Right lobe of liver (tissue), 6 donors: Measurements from ENCODE around the gene PDZD7. TPM values are rescaled to one million over a fixed set of nuclear protein-coding genes. Genes with fewer than 3 reads are reported as not detected.

ENCODE experiments used
- ATAC-seq, 4 donors: fragments of 200-7000 bp; cut with Tn5 transposase; one replicate each; pipeline ENCODE4 v1.9.1; 2020; ENCODE audit warnings: mild to moderate bottlenecking in 4 of 4, moderate library complexity in 4 of 4
- DNase-seq, 3 donors: peaks; one replicate each; pipeline ENCODE4 v3.0.0-alpha.2; 2020
- H3K27ac ChIP-seq, 3 donors: fragments of 200-600 bp; one replicate each; pipeline ENCODE4 v1.8.0; 2022
- H3K27me3 ChIP-seq, 2 donors: fragments of 200-600 bp; one replicate each; pipeline ENCODE4 v1.8.0; 2022
- H3K36me3 ChIP-seq, 4 donors: fragments of 200-600 bp; sonication (generic) in 1 of 4; one replicate each; pipeline versions ENCODE4 v1.5.1 to v1.8.0; 2017 to 2022; ENCODE audit warnings: control low read depth in 1 of 4
- H3K4me1 ChIP-seq, 4 donors: fragments of 200-600 bp; sonication (generic) in 1 of 4; one replicate each; pipeline versions ENCODE4 v1.5.1 to v1.8.0; 2017 to 2022; ENCODE audit warnings: control low read depth in 1 of 4
- H3K4me3 ChIP-seq, 3 donors: fragments of 200-600 bp; one replicate each; pipeline ENCODE4 v1.8.0; 2022
- H3K9me3 ChIP-seq, 4 donors: fragments of 200-600 bp; sonication (generic) in 1 of 4; one replicate each; pipeline versions ENCODE4 v1.5.1 to v1.8.0; 2017 to 2022; ENCODE audit warnings: control low read depth in 1 of 4
- POLR2A ChIP-seq: fragments of 450-650 bp; IDR thresholded peaks from one replicate; pipeline ENCODE4 v1.6.1; 2017; ENCODE audit warnings: antibody characterized with exemption, mild to moderate bottlenecking
- WGBS: methylation state at CpG from one replicate; pipeline ENCODE4 v1.1.6; 2018; ENCODE audit warnings: low coverage, low lambda C conversion rate; ENCODE audit not compliant: insufficient coverage; ENCODE audit errors: missing lambda C conversion rate; 5-methylcytosine and 5-hydroxymethylcytosine counted together
- intact Hi-C, 2 donors: fragments of 100-400 bp; cut with DNase I; formaldehyde crosslinking; loops; one replicate each; pipeline versions ENCODE4 v1.11.2 to v1.14.1; 2022
- total RNA-seq, 6 experiments: library from RNA; depleted of rRNA in 2 of 6; stranded (reverse); fragments of >200 nt in 2 of 6; fragmentation: NEBNext Ultra II Directional in 3 of 6; extraction: Animal tissue kit (Norgen Biotek cat#: 25700) in 3 of 6; gene quantifications; one replicate each; pipeline versions ENCODE4 v1.1.0 to v1.2.4, GENCODE V29; 2016 to 2023
- TF ChIP-seq, protein P1 (sequence below), 4 donors: fragments of 200-600 bp in 3 of 4; fragments of 450-650 bp in 1 of 4; IDR thresholded peaks; one replicate each; pipeline versions ENCODE4 v1.5.1 to v1.8.0; 2016 to 2022; ENCODE audit warnings: antibody characterized with exemption in 4 of 4, mild to moderate bottlenecking in 2 of 4
- donor health status: DM: no; HTN: yes; CAD: no.
- donor health status: DM: no; HTN: no; CAD: no.
- donor health status: DM: no; HTN: no; CAD: no.
- donor health status: DM: no; HTN: yes; CAD: no.
- donor health status: DM: no; HTN: yes; CAD: no.

PDZD7 gene
- total RNA-seq, 6 experiments from 2014 or later: 0.15 to 0.50 (median 0.20) TPM; not detected in 1

DNA sequence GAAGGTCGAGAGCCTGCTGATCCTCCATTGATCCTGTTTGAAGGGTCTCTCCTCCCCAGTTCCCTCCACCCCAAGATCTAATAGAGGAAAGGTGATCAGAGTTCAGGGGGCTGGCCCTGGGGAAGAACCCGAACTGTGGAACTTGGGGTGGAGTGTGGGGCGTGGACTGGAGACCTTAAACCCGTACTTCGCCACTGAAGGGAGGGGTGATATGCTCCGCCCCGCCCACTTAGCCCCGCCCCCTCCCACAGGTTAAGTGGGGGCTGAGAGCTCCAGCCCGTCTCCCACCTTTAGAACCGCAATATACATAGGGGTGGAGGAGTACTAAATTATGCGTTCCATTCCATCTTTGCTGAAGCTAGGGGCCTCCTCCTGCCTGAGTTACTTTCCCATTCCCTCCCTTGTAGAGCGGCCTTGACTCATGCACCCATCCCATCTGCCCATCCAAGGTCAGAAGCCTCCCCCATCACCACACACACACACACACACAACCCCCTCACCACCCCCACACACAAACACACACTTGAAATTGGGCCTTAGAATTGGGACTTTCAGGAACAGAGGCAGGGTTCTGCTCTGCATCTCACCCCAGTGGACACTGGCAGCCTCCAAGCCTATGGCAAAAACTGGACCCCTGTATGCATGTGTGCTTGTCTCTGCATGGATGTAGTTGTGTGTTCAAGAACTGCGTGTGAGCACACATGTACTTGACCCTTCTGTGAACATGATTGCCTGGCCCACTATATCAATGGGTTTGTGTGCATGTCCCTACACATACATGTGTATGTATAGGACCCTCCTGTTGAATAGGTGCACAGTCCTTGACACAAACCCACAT lies 60.6 kb downstream of the PDZD7 start:
- Histone ChIP-seq H3K4me1 (peaks cover 0 to 27% (median 11%) of the 10 kb centered on the region in 4 donors), H3K27me3 (no peaks in the 10 kb centered on the region), H3K36me3 (peaks cover 0 to 24% (median 5%) of the 10 kb centered on the region in 4 donors), H3K27ac (peak overlapping the region in 2 of 3 donors; percentile 68 to 89), H3K9me3 (no peaks in the 10 kb centered on the region), H3K4me3 (peak overlapping the region; percentile 60 to 97 (median 90))
- 33% methylated on average over 3 of the region's 13 CpGs for WGBS
- intact Hi-C loops: no loop called here
- ATAC-seq (peak; percentile 65 to 82 (median 74)), DNase-seq (peak; percentile 77 to 94 (median 91))
- TF ChIP-seq POLR2A: no peak
- TF ChIP-seq, protein P1, sequence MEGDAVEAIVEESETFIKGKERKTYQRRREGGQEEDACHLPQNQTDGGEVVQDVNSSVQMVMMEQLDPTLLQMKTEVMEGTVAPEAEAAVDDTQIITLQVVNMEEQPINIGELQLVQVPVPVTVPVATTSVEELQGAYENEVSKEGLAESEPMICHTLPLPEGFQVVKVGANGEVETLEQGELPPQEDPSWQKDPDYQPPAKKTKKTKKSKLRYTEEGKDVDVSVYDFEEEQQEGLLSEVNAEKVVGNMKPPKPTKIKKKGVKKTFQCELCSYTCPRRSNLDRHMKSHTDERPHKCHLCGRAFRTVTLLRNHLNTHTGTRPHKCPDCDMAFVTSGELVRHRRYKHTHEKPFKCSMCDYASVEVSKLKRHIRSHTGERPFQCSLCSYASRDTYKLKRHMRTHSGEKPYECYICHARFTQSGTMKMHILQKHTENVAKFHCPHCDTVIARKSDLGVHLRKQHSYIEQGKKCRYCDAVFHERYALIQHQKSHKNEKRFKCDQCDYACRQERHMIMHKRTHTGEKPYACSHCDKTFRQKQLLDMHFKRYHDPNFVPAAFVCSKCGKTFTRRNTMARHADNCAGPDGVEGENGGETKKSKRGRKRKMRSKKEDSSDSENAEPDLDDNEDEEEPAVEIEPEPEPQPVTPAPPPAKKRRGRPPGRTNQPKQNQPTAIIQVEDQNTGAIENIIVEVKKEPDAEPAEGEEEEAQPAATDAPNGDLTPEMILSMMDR (IDR thresholded peaks at IDR 0.05): no peak

DNA sequence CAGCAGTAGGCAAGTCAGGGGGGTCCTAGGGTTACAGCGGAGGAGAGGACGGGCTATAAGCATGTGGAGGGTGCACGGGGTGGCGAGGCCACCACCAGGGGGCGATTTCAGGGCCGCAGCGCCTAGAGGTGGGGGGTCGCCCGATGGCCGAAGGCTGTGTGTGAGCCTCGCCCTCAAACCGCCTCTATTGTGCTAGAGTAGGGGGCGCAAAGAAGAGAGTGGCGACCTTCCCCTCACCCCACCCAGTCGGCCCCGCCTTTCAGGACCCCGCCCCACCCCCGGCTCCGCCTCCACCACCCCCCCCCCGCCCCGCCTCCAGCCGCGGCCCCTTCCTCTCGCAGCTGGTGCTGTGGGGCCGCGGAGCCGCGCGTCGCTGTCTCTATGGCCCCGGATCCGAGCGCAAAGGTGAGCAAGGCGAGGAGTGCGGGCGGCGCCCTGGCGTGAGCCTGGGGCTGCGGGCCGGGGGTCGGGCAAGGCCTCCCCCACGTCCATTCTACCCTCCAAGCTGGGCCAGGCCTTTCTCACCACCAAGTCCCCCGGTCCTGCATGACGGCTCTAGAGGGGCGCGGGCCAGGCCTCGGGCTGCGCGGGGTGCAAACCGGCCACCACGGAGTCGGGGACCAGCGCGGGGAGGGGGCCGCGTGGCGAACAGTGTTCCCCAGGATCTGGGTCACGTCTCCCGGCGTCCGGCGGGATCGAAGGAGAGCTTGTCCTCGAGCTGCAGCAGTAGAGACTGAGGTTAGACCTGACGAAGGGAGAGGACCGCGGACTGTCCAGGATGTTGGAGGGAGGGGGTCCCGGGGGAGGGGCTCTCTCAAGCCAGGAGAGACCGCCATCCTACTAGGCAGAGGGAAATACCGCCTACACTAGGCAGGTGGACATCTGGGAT lies 61.5 kb downstream of the PDZD7 start, which contains the start of gene SEMA4G:
SEMA4G (plus strand) TSS at position 318 of the 889 bp plus-strand sequence. CDS start 3,409 bp downstream, outside the sequence.
- intact Hi-C loops: no loop called here
- H3K9me3 ChIP-seq: no peaks in the 10 kb centered on the region
- no CpG with 5 or more reads among the region's 70 CpGs for WGBS
- H3K4me1 ChIP-seq: peaks cover 0 to 31% (median 11%) of the 10 kb centered on the region in 4 donors
- ATAC-seq: peak; percentile 51 to 60 (median 54)
- peak within 1 kb of the TSS in 2 of 3 donors; percentile 68 to 89 for H3K27ac ChIP-seq
- no peaks in the 10 kb centered on the region for H3K27me3 ChIP-seq
- no peak for TF ChIP-seq POLR2A
- TF ChIP-seq, protein P1 (IDR thresholded peaks at IDR 0.05): peak; percentile 51 to 57 (median 53)
- peak; percentile 56 to 69 (median 67) for DNase-seq
- H3K4me3 ChIP-seq: peak within 1 kb of the TSS; percentile 60 to 97 (median 90)
- peaks cover 0 to 16% (median 2%) of the 10 kb centered on the region in 4 donors for H3K36me3 ChIP-seq

DNA sequence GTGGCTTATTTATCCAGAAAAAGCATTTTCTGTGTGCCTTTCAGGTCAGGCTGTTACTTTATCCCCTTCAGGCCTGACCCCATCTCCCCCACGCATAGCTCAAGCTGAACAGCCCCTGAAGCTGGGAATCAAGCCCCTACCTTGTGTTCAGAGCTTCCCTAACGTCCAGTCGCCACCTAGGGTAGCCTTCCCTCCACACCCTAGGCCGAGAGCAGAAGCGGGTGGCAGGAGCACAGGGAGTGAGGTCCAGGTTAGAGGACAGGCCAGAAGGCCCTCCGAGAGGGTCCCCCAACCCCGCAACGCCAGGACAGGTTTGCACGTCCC lies 62.1 kb downstream of the PDZD7 start:
- TF ChIP-seq POLR2A: no peak
- TF ChIP-seq, protein P1 (IDR thresholded peaks at IDR 0.05): no peak
- Histone ChIP-seq H3K4me3 (peak overlapping the region; percentile 60 to 97 (median 90)), H3K36me3 (peaks cover 0 to 11% (median 2%) of the 10 kb centered on the region in 4 donors), H3K9me3 (no peaks in the 10 kb centered on the region), H3K27ac (peak overlapping the region in 1 of 3 donors; percentile 89), H3K4me1 (peaks cover 0 to 37% (median 14%) of the 10 kb centered on the region in 4 donors), H3K27me3 (no peaks in the 10 kb centered on the region)
- ATAC-seq: peak; percentile 0 to 17 (median 8)
- DNase-seq: no peak
- intact Hi-C loops: no loop called here
- WGBS: no CpG with 5 or more reads among the region's 9 CpGs

DNA sequence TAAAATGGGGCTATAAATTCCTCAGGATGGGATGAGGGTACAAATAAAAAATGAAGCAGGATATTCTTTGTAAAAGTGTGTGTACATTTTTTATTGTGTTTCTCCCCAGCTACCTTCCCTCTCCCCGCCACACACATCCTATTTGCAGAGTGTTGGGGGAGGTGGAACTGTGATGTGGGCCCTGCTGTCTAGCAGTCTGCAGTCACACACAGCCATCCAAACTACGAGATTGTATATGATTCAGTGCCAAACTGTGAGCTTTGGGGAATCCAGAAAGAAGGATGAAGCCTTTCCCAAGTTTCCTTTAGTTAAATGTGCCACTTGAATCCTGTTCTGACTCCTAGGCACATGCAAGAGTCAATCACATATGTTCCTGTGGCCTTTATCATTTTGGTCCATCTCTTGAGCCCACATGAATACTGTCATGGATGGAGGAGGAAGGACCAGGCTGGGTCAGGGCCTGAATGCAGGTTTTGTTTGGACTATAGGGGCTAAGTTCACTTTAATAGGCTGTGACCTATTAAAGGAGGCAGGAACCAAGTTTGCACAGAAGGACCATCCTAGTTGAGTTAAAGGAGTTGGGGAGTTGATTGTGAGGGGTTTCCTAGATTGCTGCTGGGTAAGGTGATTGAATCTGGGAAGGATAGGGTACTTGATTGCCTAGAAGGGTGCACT lies 62.7 kb downstream of the PDZD7 start:
- peaks cover 0 to 5% (median 2%) of the 10 kb centered on the region in 4 donors for H3K36me3 ChIP-seq
- no peaks in the 10 kb centered on the region for H3K27me3 ChIP-seq
- TF ChIP-seq POLR2A: no peak
- TF ChIP-seq, protein P1 (IDR thresholded peaks at IDR 0.05): no peak
- DNase-seq: no peak
- peak overlapping the region in 1 of 3 donors; percentile 97 for H3K4me3 ChIP-seq
- no peak overlapping the region for H3K27ac ChIP-seq
- ATAC-seq: no peak
- peaks cover 0 to 43% (median 17%) of the 10 kb centered on the region in 4 donors for H3K4me1 ChIP-seq
- intact Hi-C loops: no loop called here
- 60% methylated on average over 1 of the region's 2 CpGs for WGBS
- no peaks in the 10 kb centered on the region for H3K9me3 ChIP-seq
